B cell (primary cell): ENCODE results near the gene GCNA.

Experiments
- CTCF ChIP-seq: fragments of 200-600 bp; IDR thresholded peaks from one replicate; pipeline ENCODE4 v1.8.0; 2022; ENCODE audit warnings: antibody characterized with exemption, mild to moderate bottlenecking
- EZH2 ChIP-seq: IDR thresholded peaks from 2 replicates; pipeline ENCODE4 v1.6.1; 2012; ENCODE audit warnings: borderline replicate concordance, low read depth, mild to moderate bottlenecking, moderate library complexity, low read length; ENCODE audit not compliant: insufficient read depth, poor library complexity, severe bottlenecking

GRCh38 chrX:71556036-71556435, 22.2 kb upstream of the GCNA start:
- TF ChIP-seq CTCF (no peak), EZH2 (no peak)
